Glutamatergic neuron (in vitro differentiated cells): ENCODE measurements around the gene CHRNA1. TPM values are rescaled to one million over a fixed set of nuclear protein-coding genes. Genes with fewer than 3 reads are reported as not detected.

ENCODE experiments used
- DNase-seq: peaks from one replicate; pipeline ENCODE4 v3.0.0; 2022
- H3K27ac Mint-ChIP-seq: one replicate; pipeline ENCODE4 v1.8.0; 2020; ENCODE audit warnings: mild to moderate bottlenecking, mixed read lengths, inconsistent platforms; ENCODE audit not compliant: unreplicated experiment
- H3K27me3 Mint-ChIP-seq: one replicate; pipeline ENCODE4 v1.8.0; 2020; ENCODE audit warnings: mild to moderate bottlenecking, moderate library complexity, mixed read lengths, inconsistent platforms; ENCODE audit not compliant: unreplicated experiment
- H3K36me3 Mint-ChIP-seq: one replicate; pipeline ENCODE4 v1.8.0; 2020; ENCODE audit warnings: mild to moderate bottlenecking, mixed read lengths, inconsistent platforms; ENCODE audit not compliant: unreplicated experiment
- H3K4me1 Mint-ChIP-seq: one replicate; pipeline ENCODE4 v1.8.0; 2020; ENCODE audit warnings: mild to moderate bottlenecking, low read depth, mixed read lengths, inconsistent platforms; ENCODE audit not compliant: unreplicated experiment
- H3K4me3 Mint-ChIP-seq: one replicate; pipeline ENCODE4 v1.8.0; 2020; ENCODE audit warnings: mild to moderate bottlenecking, mixed read lengths, inconsistent platforms; ENCODE audit not compliant: unreplicated experiment
- H3K9me3 Mint-ChIP-seq: one replicate; pipeline ENCODE4 v1.8.0; 2020; ENCODE audit warnings: mild to moderate bottlenecking, moderate library complexity, mixed read lengths, inconsistent platforms; ENCODE audit not compliant: unreplicated experiment
- total RNA-seq: library from RNA; stranded (reverse); fragmentation: NEBNext Ultra II Directional; extraction: Animal tissue kit (Norgen Biotek cat#: 25700); gene quantifications from one replicate; pipeline ENCODE4 v1.2.1, GENCODE V29; 2021; ENCODE audit not compliant: unreplicated experiment
- TF ChIP-seq, protein P1 (sequence below): fragments of 200-600 bp; sonication (generic); IDR thresholded peaks from one replicate; pipeline ENCODE4 v1.5.0; 2021; ENCODE audit not compliant: partially characterized antibody, unreplicated experiment

CHRNA1 gene
- total RNA-seq, 1 donor from 2014 or later = 161 TPM

DNA sequence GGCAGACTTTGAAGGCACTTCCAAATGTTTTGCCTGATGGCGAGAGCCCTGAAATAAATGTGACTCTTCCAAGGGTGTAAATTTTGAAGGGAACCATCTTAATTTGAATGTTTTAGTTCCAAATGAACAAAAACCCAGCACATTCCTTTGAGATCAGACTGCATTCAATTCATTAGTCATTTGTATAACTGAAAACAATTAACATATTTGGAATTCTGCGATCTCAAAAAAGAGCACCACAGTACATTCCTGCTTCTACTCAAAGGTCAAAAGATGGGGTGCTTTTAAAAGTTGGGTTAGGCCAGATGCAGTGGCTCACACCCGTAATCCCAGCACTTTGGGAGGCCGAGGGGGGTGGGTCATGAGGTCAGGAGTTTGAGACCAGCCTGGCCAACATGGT, 38.2 kb upstream of the CHRNA1 start:
- peaks cover 5% of the 10 kb centered on the region for H3K9me3 Mint-ChIP-seq
- no peak for DNase-seq
- H3K36me3 Mint-ChIP-seq = peaks cover 8% of the 10 kb centered on the region
- TF ChIP-seq, protein P1, sequence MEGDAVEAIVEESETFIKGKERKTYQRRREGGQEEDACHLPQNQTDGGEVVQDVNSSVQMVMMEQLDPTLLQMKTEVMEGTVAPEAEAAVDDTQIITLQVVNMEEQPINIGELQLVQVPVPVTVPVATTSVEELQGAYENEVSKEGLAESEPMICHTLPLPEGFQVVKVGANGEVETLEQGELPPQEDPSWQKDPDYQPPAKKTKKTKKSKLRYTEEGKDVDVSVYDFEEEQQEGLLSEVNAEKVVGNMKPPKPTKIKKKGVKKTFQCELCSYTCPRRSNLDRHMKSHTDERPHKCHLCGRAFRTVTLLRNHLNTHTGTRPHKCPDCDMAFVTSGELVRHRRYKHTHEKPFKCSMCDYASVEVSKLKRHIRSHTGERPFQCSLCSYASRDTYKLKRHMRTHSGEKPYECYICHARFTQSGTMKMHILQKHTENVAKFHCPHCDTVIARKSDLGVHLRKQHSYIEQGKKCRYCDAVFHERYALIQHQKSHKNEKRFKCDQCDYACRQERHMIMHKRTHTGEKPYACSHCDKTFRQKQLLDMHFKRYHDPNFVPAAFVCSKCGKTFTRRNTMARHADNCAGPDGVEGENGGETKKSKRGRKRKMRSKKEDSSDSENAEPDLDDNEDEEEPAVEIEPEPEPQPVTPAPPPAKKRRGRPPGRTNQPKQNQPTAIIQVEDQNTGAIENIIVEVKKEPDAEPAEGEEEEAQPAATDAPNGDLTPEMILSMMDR = no peak
- H3K27ac Mint-ChIP-seq = no peak overlapping the region
- H3K4me1 Mint-ChIP-seq = peaks cover 4% of the 10 kb centered on the region
- peaks cover 10% of the 10 kb centered on the region for H3K27me3 Mint-ChIP-seq
- no peak overlapping the region for H3K4me3 Mint-ChIP-seq

GRCh38 chr2:174800436-174801205, 36.3 kb upstream of the CHRNA1 start:
- peaks cover 5% of the 10 kb centered on the region for H3K27me3 Mint-ChIP-seq
- TF ChIP-seq, protein P1 = no peak
- no peaks in the 10 kb centered on the region for H3K9me3 Mint-ChIP-seq
- DNase-seq = no peak
- H3K4me1 Mint-ChIP-seq = no peaks in the 10 kb centered on the region
- H3K27ac Mint-ChIP-seq = no peak overlapping the region
- H3K36me3 Mint-ChIP-seq = peaks cover 8% of the 10 kb centered on the region
- no peak overlapping the region for H3K4me3 Mint-ChIP-seq

DNA sequence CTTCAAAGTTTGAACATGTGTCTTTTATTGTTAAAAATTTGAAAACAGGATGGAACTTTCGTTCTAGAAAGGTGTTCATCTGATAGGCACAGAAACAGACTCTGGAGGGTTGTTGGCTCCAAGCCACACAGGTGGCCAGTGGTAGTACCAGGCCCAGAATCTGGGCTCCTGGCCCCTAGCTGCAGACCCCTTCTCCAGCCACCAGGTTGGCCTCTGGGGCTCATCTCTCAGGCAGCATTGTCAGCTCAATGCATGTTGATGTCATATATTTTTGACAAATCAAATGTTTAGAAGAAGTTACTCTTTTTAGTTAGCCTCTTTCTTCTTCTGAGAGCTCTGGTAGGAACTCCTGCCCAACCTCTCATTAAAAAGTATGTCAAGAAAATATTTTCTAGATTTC, 34.5 kb upstream of the CHRNA1 start:
- H3K4me1 Mint-ChIP-seq = no peaks in the 10 kb centered on the region

DNA sequence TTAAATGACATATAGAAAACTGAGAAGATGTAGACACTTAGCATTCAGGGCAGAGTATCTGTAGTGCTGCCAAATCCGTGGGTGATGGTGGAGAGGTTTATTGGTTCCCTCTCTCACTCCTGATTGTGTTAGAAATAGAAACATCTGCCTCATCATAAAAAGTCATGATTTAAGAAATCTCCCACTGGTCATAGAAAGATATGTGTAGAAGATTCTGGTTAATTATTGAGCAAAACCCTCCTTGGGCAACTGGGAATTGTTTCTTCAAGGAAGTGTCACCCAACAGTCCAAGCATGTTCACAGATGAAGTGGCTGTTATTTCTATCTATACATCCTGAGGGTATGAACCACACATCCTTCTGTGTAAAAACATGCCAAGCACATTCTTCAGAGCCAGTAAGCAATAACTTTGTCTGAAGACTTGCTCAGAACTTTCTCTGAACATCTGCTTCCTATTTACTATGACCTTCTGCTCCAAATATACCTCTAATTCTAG, 33.6 kb upstream of the CHRNA1 start:
- Mint-ChIP-seq H3K4me1 (no peaks in the 10 kb centered on the region), H3K36me3 (peaks cover 6% of the 10 kb centered on the region), H3K27me3 (no peaks in the 10 kb centered on the region), H3K4me3 (no peak overlapping the region), H3K9me3 (no peaks in the 10 kb centered on the region), H3K27ac (no peak overlapping the region)
- DNase-seq = no peak
- TF ChIP-seq, protein P1 = no peak

More for the DNA sequence above, 34.5 kb upstream of the CHRNA1 start:
- Mint-ChIP-seq H3K9me3 (no peaks in the 10 kb centered on the region), H3K27me3 (no peaks in the 10 kb centered on the region), H3K27ac (no peak overlapping the region), H3K4me3 (no peak overlapping the region), H3K36me3 (no peaks in the 10 kb centered on the region)
- no peak for DNase-seq
- TF ChIP-seq, protein P1 = no peak

DNA sequence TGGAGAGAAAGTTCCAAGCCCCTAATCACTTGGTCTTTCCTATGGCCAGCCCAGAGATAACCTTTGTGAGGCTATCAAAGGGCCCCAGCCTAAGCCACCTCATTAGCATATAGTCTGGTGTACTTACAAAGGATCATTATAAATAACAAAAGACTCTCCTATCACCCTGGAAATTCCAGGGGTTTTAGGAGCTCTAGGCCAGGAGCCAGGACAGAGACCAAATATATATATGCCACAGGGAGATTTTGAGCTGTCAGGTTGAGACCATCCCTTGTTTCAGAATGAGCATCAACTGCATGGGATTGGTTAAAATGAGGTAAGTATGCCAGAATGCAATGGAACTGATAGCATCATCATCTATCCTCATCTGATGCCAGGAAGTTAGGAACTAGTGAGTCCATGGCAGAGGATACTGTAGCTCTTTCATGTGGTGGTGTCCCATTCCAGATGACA, 32.1 kb upstream of the CHRNA1 start:
- peaks cover 6% of the 10 kb centered on the region for H3K36me3 Mint-ChIP-seq
- no peak for DNase-seq
- H3K27me3 Mint-ChIP-seq = no peaks in the 10 kb centered on the region
- H3K27ac Mint-ChIP-seq = no peak overlapping the region
- TF ChIP-seq, protein P1 = no peak
- no peaks in the 10 kb centered on the region for H3K9me3 Mint-ChIP-seq
- no peak overlapping the region for H3K4me3 Mint-ChIP-seq
- no peaks in the 10 kb centered on the region for H3K4me1 Mint-ChIP-seq
